Measurements from ENCODE around the gene ATE1.

ATE1 gene

GRCh38 chr10:121880895-121881294, 46.9 kb downstream of the ATE1 start:
- Histone ChIP-seq H3K27ac (ENCODE audit: low read depth, low read length) (no peak overlapping the region), H3K4me3 (ENCODE audit: low read depth in 1 of 2, low read length in 2 of 2) (no peak overlapping the region), H3K36me3 (ENCODE audit: control insufficient read depth in 1 of 2, insufficient read depth in 2 of 2, low read length in 2 of 2) (peaks cover 0 to under 1% of the 10 kb centered on the region in 2 donors), H3K4me1 (ENCODE audit: control insufficient read depth in 1 of 2, insufficient read depth in 2 of 2, low read length in 2 of 2) (no peaks in the 10 kb centered on the region), H3K9me3 (ENCODE audit: control insufficient read depth in 1 of 2, low read length in 2 of 2) (no peaks in the 10 kb centered on the region), H3K27me3 (ENCODE audit: control insufficient read depth in 1 of 2, insufficient read depth in 2 of 2, low read length in 2 of 2) (no peaks in the 10 kb centered on the region), H3K9ac (ENCODE audit: low read depth in 1 of 2, low read length in 2 of 2) (no peak overlapping the region)

GRCh38 chr10:121879476-121879875, 48.4 kb downstream of the ATE1 start:
- no peaks in the 10 kb centered on the region for H3K4me1 ChIP-seq (ENCODE audit: control insufficient read depth in 1 of 2, insufficient read depth in 2 of 2, low read length in 2 of 2)
- no peaks in the 10 kb centered on the region for H3K9me3 ChIP-seq (ENCODE audit: control insufficient read depth in 1 of 2, low read length in 2 of 2)
- no peak overlapping the region for H3K4me3 ChIP-seq (ENCODE audit: low read depth in 1 of 2, low read length in 2 of 2)
- no peaks in the 10 kb centered on the region for H3K27me3 ChIP-seq (ENCODE audit: control insufficient read depth in 1 of 2, insufficient read depth in 2 of 2, low read length in 2 of 2)
- no peak overlapping the region for H3K9ac ChIP-seq (ENCODE audit: low read depth in 1 of 2, low read length in 2 of 2)
- no peaks in the 10 kb centered on the region for H3K36me3 ChIP-seq (ENCODE audit: control insufficient read depth in 1 of 2, insufficient read depth in 2 of 2, low read length in 2 of 2)
- no peak overlapping the region for H3K27ac ChIP-seq (ENCODE audit: low read depth, low read length)

- Histone ChIP-seq H3K4me1 (ENCODE audit: control insufficient read depth in 1 of 2, insufficient read depth in 2 of 2, low read length in 2 of 2) (no peaks in the 10 kb centered on the region), H3K4me3 (ENCODE audit: low read depth in 1 of 2, low read length in 2 of 2) (no peak overlapping the region), H3K9ac (ENCODE audit: low read depth in 1 of 2, low read length in 2 of 2) (no peak overlapping the region), H3K36me3 (ENCODE audit: control insufficient read depth in 1 of 2, insufficient read depth in 2 of 2, low read length in 2 of 2) (peaks cover 0 to 8% of the 10 kb centered on the region in 2 donors), H3K9me3 (ENCODE audit: control insufficient read depth in 1 of 2, low read length in 2 of 2) (no peaks in the 10 kb centered on the region), H3K27ac (ENCODE audit: low read depth, low read length) (no peak overlapping the region), H3K27me3 (ENCODE audit: control insufficient read depth in 1 of 2, insufficient read depth in 2 of 2, low read length in 2 of 2) (no peaks in the 10 kb centered on the region)
Measured at GRCh38 chr10:121873236-121873635, 54.6 kb downstream of the ATE1 start.

GRCh38 chr10:121870413-121870812, 57.4 kb downstream of the ATE1 start:
- H3K9me3 ChIP-seq (ENCODE audit: control insufficient read depth in 1 of 2, low read length in 2 of 2), result no peaks in the 10 kb centered on the region
- H3K4me1 ChIP-seq (ENCODE audit: control insufficient read depth in 1 of 2, insufficient read depth in 2 of 2, low read length in 2 of 2), result no peaks in the 10 kb centered on the region
- peaks cover 0 to 18% of the 10 kb centered on the region in 2 donors for H3K36me3 ChIP-seq (ENCODE audit: control insufficient read depth in 1 of 2, insufficient read depth in 2 of 2, low read length in 2 of 2)
- no peak overlapping the region for H3K4me3 ChIP-seq (ENCODE audit: low read depth in 1 of 2, low read length in 2 of 2)
- no peaks in the 10 kb centered on the region for H3K27me3 ChIP-seq (ENCODE audit: control insufficient read depth in 1 of 2, insufficient read depth in 2 of 2, low read length in 2 of 2)
- no peak overlapping the region for H3K9ac ChIP-seq (ENCODE audit: low read depth in 1 of 2, low read length in 2 of 2)
- no peak overlapping the region for H3K27ac ChIP-seq (ENCODE audit: low read depth, low read length)

DNA sequence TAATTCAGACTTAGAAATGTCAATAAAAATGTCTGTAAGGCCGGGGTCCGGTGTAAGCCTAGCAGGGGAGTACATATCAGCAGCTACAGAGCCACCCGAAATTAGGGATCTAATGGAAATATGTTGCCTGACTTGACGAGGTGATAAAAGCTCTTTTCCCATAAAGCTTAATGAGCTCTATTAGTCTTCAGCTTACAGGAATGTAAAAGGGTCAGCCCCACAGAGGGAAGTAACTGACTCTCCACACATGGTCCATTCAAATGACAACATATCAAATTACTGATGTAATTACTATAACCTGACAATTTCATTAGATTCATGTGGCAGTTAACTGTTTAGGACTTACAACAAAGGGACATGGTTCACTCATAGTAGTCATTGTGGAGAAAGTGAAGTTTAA, 62.3 kb downstream of the ATE1 start:
- H3K4me3 ChIP-seq (ENCODE audit: low read depth in 1 of 2, low read length in 2 of 2), result no peak overlapping the region
- H3K27me3 ChIP-seq (ENCODE audit: control insufficient read depth in 1 of 2, insufficient read depth in 2 of 2, low read length in 2 of 2), result no peaks in the 10 kb centered on the region
- no peak overlapping the region for H3K9ac ChIP-seq (ENCODE audit: low read depth in 1 of 2, low read length in 2 of 2)
- H3K9me3 ChIP-seq (ENCODE audit: control insufficient read depth in 1 of 2, low read length in 2 of 2), result no peaks in the 10 kb centered on the region
- peaks cover 0 to 23% of the 10 kb centered on the region in 2 donors for H3K36me3 ChIP-seq (ENCODE audit: control insufficient read depth in 1 of 2, insufficient read depth in 2 of 2, low read length in 2 of 2)
- H3K27ac ChIP-seq (ENCODE audit: low read depth, low read length), result no peak overlapping the region
- H3K4me1 ChIP-seq (ENCODE audit: control insufficient read depth in 1 of 2, insufficient read depth in 2 of 2, low read length in 2 of 2), result no peaks in the 10 kb centered on the region

- no peak overlapping the region for H3K4me3 ChIP-seq (ENCODE audit: low read depth in 1 of 2, low read length in 2 of 2)
- H3K36me3 ChIP-seq (ENCODE audit: control insufficient read depth in 1 of 2, insufficient read depth in 2 of 2, low read length in 2 of 2), result peaks cover 0 to 23% of the 10 kb centered on the region in 2 donors
- H3K4me1 ChIP-seq (ENCODE audit: control insufficient read depth in 1 of 2, insufficient read depth in 2 of 2, low read length in 2 of 2), result no peaks in the 10 kb centered on the region
- H3K27ac ChIP-seq (ENCODE audit: low read depth, low read length), result no peak overlapping the region
- H3K9me3 ChIP-seq (ENCODE audit: control insufficient read depth in 1 of 2, low read length in 2 of 2), result no peaks in the 10 kb centered on the region
- no peak overlapping the region for H3K9ac ChIP-seq (ENCODE audit: low read depth in 1 of 2, low read length in 2 of 2)
- H3K27me3 ChIP-seq (ENCODE audit: control insufficient read depth in 1 of 2, insufficient read depth in 2 of 2, low read length in 2 of 2), result no peaks in the 10 kb centered on the region
Measured at GRCh38 chr10:121864653-121865052, 63.2 kb downstream of the ATE1 start.

DNA sequence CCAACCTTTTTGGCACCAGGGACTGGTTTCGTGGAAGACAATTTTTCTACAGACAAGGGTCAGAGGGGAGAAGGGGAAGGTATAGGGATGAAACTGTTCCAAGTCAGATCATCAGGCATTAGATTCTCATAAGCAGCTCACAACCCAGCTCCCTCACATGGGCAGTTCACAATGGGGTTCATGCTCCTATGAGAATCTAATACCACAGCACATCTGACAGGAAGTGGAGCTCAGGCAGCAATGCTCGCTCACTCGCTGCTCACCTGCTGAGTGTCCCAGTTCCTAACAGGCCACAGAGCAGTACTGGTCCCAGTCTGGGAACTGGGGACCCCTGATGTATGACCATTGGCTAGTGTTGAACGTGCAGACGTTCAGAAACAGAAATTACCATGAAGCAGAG, 63.7 kb downstream of the ATE1 start:
- no peaks in the 10 kb centered on the region for H3K27me3 ChIP-seq (ENCODE audit: control insufficient read depth in 1 of 2, insufficient read depth in 2 of 2, low read length in 2 of 2)
- H3K4me1 ChIP-seq (ENCODE audit: control insufficient read depth in 1 of 2, insufficient read depth in 2 of 2, low read length in 2 of 2), result no peaks in the 10 kb centered on the region

GRCh38 chr10:121862649-121863048, 65.2 kb downstream of the ATE1 start:
- Histone ChIP-seq H3K36me3 (ENCODE audit: control insufficient read depth in 1 of 2, insufficient read depth in 2 of 2, low read length in 2 of 2) (peaks cover 4 to 15% of the 10 kb centered on the region in 2 donors), H3K4me3 (ENCODE audit: low read depth in 1 of 2, low read length in 2 of 2) (no peak overlapping the region), H3K9ac (ENCODE audit: low read depth in 1 of 2, low read length in 2 of 2) (no peak overlapping the region), H3K4me1 (ENCODE audit: control insufficient read depth in 1 of 2, insufficient read depth in 2 of 2, low read length in 2 of 2) (no peaks in the 10 kb centered on the region), H3K27me3 (ENCODE audit: control insufficient read depth in 1 of 2, insufficient read depth in 2 of 2, low read length in 2 of 2) (no peaks in the 10 kb centered on the region), H3K9me3 (ENCODE audit: control insufficient read depth in 1 of 2, low read length in 2 of 2) (no peaks in the 10 kb centered on the region), H3K27ac (ENCODE audit: low read depth, low read length) (no peak overlapping the region)

More for the DNA sequence above, 63.7 kb downstream of the ATE1 start:
- H3K9ac ChIP-seq (ENCODE audit: low read depth in 1 of 2, low read length in 2 of 2), result no peak overlapping the region
- H3K9me3 ChIP-seq (ENCODE audit: control insufficient read depth in 1 of 2, low read length in 2 of 2), result no peaks in the 10 kb centered on the region
- no peak overlapping the region for H3K27ac ChIP-seq (ENCODE audit: low read depth, low read length)
- no peak overlapping the region for H3K4me3 ChIP-seq (ENCODE audit: low read depth in 1 of 2, low read length in 2 of 2)
- peaks cover 0 to 23% of the 10 kb centered on the region in 2 donors for H3K36me3 ChIP-seq (ENCODE audit: control insufficient read depth in 1 of 2, insufficient read depth in 2 of 2, low read length in 2 of 2)

GRCh38 chr10:121862042-121862441, 65.8 kb downstream of the ATE1 start:
- no peak overlapping the region for H3K4me3 ChIP-seq (ENCODE audit: low read depth in 1 of 2, low read length in 2 of 2)

DNA sequence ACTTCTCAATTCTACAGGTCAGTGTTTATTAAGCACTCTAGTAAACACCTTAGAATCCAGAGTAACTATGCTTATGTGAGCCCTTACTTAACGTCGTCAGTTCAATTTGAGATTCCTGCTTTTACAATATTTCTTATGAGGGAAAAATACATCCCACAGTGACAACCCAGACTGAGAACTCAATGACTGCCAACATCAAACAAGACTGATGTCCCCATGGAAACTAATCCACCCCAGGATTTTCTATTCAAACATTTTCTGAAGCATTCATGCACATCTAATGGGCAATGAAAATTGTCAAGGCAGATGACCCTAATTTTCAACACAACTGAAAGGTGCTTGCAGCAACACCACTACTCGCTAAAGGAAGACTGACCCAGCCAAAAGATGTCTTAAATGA, 67.0 kb downstream of the ATE1 start:
- H3K9ac ChIP-seq (ENCODE audit: low read depth in 1 of 2, low read length in 2 of 2), result no peak overlapping the region
- no peak overlapping the region for H3K27ac ChIP-seq (ENCODE audit: low read depth, low read length)
- H3K36me3 ChIP-seq (ENCODE audit: control insufficient read depth in 1 of 2, insufficient read depth in 2 of 2, low read length in 2 of 2), result peaks cover 10 to 11% of the 10 kb centered on the region in 2 donors
- H3K9me3 ChIP-seq (ENCODE audit: control insufficient read depth in 1 of 2, low read length in 2 of 2), result no peaks in the 10 kb centered on the region
- no peak overlapping the region for H3K4me3 ChIP-seq (ENCODE audit: low read depth in 1 of 2, low read length in 2 of 2)
- no peaks in the 10 kb centered on the region for H3K4me1 ChIP-seq (ENCODE audit: control insufficient read depth in 1 of 2, insufficient read depth in 2 of 2, low read length in 2 of 2)
- H3K27me3 ChIP-seq (ENCODE audit: control insufficient read depth in 1 of 2, insufficient read depth in 2 of 2, low read length in 2 of 2), result no peaks in the 10 kb centered on the region

More at GRCh38 chr10:121862042-121862441, 65.8 kb downstream of the ATE1 start:
- peaks cover 8 to 14% of the 10 kb centered on the region in 2 donors for H3K36me3 ChIP-seq (ENCODE audit: control insufficient read depth in 1 of 2, insufficient read depth in 2 of 2, low read length in 2 of 2)
- no peaks in the 10 kb centered on the region for H3K4me1 ChIP-seq (ENCODE audit: control insufficient read depth in 1 of 2, insufficient read depth in 2 of 2, low read length in 2 of 2)
- H3K9ac ChIP-seq (ENCODE audit: low read depth in 1 of 2, low read length in 2 of 2), result no peak overlapping the region
- H3K27me3 ChIP-seq (ENCODE audit: control insufficient read depth in 1 of 2, insufficient read depth in 2 of 2, low read length in 2 of 2), result no peaks in the 10 kb centered on the region
- H3K27ac ChIP-seq (ENCODE audit: low read depth, low read length), result no peak overlapping the region
- H3K9me3 ChIP-seq (ENCODE audit: control insufficient read depth in 1 of 2, low read length in 2 of 2), result no peaks in the 10 kb centered on the region

All from duodenal mucosa (tissue), 2 donors.